HS-5 (cell line): ENCODE results near the gene MLPH.

Experiments used
- DNase-seq: peaks from one replicate; pipeline ENCODE4 v3.0.0-alpha.2; 2012; ENCODE audit warnings: low read depth

MLPH gene

GRCh38 chr2:237479747-237480146, 7.3 kb upstream of the MLPH start:
- DNase-seq: no peak

DNA sequence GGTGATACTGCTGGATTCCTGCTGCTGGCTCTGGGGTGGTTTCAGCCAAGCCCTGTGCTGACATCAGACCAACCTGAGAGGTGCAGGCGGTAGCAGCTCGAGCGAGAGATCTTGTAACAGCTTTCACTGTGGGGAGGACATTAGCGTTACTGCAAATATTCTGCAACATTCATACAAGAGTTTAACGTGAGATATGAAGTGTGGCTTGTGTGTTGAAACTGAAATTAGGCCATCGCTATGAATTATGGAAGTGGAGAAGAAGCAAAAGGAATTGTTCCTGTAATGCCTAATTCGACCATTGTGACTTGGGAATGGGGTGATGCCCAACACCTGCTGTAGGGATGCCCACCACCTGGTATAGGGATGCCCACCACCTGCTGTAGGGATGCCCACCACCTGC, 6.5 kb upstream of the MLPH start:
- no peak for DNase-seq

DNA sequence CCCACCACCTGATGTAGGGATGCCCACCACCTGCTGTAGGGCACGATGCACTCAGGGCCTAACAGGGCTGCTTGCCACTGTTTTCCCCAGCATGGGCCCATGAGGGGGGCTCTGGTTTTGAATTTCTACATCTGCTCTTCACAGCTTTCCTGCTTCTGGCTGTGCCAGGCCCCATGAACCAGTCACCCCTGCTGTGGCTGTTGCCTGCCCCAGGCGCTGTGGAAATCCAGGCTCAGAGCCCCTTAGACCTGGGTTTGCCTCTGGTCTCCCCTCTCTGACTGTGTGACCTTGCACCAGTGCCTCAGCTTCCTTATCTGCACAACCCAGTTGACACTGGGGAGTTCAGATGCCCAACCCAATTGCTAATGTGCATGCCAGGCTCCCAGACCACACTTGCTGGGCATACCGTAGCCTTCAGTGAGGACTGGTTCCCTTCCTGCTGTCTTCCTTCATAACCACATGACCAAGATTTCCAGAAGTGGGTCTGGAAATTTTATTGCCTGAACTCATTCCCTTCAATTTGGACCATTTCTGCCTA, 6.0 kb upstream of the MLPH start:
- no peak for DNase-seq

DNA sequence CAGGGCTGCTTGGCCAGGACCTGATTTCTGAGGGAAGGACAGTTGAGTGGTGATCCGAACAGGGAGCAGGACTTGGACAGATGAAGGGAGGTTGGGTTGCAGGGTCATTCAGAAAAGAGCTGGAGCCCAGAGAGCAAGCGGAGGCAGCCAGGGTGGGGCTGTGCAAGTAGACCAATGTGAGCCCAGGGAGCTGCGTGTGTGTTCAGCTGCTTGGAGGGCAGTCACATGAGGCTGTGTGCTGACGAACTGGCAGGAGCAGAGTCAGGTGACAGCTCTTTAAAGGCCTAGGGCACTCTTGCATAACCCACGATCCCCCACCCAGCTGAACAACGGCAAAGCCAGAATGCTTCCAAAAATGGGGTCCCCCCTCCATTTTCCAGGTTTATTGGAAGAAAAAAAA, 4.6 kb upstream of the MLPH start:
- no peak for DNase-seq

- peak; percentile 41 for DNase-seq
Observed at GRCh38 chr2:237483018-237483731, 3.9 kb upstream of the MLPH start.

- DNase-seq: no peak
Observed at GRCh38 chr2:237485304-237485703, 1.7 kb upstream of the MLPH start.

DNA sequence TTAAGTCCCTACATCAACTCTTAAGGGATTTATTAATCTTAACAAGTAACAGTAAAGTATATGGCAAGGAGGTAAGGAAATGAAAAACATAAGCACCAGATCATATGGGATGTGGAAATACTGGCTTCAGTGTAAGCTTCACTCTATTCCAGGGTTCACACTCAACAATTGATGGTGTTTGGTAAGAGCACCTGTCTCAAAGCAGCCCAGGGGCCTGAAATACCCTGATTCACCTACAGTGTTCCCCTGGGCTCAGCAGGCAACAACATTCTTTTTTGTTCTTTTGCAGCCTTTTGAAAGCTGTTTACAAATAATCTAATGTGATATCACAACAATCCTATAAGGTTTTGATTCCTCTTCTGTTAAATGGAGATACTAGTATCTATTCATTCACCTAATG, 1.2 kb upstream of the MLPH start:
- DNase-seq: no peak

- no peak for DNase-seq
Observed at GRCh38 chr2:237486334-237486818, 675 bp upstream of the MLPH start.

DNA sequence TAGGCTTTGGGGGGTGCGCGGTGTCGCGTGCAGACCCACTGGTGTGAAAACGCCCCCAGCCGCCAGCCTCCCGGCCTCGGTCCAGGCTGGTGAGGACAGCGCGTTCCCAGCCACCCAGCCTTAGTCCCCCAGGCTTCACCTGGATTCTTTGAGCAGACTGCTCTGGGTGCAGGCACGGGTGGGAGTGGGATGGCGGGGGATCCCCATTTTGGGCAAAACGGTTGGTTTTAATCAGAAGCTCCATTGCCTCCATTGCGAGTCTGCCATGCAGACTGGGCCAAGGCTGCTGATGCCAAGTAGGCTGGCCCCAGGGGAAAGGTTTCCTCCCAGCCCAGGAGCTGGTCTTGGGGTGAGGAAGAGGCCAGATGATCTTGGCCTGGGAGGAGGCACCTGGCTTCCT, 445 bp downstream of the MLPH start:
- no peak for DNase-seq

GRCh38 chr2:237488295-237488694, 1.2 kb downstream of the MLPH start:
- no peak for DNase-seq

GRCh38 chr2:237488901-237489860, 2.1 kb downstream of the MLPH start:
- DNase-seq: no peak

DNA sequence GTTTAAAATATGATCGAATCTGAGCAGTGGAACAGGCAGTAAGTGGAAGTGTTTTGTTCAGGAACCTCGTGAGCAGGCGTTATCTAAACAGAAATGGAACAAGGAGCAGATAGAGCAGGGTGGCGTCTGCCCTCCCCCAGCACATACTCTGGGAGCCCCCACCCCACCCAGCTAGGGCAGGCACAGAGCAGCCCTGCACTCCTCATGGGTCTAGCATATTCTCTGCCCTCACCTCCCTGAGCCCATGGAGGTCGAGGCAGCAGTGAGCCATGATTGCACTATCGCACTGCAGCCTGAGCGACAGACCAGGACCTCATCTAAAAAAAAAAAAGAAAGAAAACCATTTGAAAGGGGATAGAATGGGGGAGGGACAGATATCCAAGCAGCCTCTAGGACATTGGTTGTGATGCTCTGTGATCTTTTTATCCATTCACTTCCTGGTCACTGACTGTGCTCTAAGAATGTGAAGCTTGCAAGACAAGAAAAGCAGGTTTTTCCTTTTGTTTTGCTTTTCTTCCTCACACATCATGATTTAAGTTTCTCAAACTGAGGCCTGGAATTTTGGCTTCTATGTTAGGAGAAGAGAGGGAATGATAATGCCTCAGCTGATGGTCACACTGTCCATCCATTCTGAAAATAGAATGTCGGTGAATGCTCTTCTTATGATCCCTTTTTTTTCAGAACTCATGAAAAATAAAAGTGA, 3.1 kb downstream of the MLPH start:
- DNase-seq: no peak

DNA sequence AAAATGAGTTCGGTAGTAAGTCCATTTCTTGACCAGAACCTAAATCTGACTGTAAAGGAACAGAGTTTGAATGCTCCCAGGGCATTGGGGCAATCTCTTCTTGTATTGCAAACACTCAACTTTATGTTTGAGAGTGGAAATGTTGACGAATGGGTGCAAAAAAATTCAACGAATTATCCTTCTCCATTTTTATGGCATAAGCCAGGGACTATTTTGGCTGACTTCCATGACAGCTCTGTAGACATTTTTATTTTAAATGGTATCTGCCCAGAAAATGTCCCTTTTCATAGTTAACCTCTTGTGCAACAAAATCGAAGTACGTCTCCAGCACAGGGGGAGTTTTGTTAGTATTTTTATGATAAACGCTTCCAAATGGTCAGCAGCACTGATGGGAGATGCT, 3.7 kb downstream of the MLPH start:
- no peak for DNase-seq

DNA sequence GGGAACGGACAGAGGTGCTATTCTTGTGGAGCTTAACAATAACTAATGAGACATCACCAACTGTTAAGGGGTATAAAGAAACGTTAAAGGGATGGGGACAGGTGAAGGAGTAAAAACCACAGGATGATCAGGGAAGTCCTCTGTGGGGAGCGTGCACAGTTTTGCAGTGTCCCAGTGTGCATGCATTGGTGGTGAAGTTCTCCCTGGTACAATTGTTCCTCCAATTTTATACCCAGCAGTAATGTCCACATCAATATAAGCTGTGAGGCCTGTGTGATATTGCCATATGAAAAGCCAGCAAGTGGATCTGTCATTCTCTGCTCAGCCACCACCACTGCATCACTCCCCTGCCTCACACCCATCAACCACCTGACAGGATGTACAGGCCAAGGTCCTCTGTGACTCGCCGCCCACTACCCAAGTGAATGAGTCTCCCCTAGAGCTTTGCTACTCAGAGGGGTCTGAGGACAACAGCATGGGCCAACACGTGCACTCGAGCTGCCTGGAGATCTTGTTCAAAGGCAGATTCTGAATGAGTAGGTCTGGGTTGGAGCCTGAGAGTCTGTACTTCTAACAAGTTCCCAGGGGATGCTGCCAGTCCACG, 4.6 kb downstream of the MLPH start:
- DNase-seq: no peak

DNA sequence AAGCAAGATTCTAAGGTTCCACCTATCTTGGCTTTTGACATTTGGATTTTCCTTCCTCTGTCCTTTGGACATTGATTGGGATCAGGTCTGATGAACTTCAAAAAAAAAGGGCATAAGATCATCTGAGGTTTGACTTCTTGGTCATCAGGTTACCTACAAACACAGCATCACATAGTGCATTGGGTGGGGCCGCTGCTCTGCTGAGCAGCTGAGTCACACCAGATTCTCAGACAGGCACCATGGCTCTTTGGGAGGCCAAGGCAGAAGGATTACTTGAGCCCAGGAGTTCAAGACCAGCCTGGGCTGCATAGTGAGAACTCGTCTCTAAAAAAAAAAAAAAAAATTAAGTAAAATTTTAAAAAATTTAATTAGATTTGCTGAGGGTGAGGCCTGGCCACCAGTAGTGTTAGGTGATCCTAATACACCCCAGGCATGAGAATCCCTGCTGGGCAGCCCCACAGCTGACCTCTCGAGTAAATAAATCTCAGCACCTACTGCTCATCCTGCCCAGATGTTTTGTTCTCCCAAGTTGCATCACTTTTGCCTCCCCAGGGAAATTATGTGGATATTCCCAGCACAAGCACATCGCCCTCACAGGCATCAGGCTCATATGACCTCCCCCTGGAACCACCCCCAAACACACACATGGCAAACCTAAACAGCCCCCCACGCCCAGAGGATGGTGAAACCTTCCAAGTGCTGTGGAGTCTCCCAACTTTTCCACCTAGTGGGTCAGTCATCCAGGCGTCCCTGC, 5.3 kb downstream of the MLPH start:
- no peak for DNase-seq

GRCh38 chr2:237494066-237494465, 7.0 kb downstream of the MLPH start:
- no peak for DNase-seq

DNA sequence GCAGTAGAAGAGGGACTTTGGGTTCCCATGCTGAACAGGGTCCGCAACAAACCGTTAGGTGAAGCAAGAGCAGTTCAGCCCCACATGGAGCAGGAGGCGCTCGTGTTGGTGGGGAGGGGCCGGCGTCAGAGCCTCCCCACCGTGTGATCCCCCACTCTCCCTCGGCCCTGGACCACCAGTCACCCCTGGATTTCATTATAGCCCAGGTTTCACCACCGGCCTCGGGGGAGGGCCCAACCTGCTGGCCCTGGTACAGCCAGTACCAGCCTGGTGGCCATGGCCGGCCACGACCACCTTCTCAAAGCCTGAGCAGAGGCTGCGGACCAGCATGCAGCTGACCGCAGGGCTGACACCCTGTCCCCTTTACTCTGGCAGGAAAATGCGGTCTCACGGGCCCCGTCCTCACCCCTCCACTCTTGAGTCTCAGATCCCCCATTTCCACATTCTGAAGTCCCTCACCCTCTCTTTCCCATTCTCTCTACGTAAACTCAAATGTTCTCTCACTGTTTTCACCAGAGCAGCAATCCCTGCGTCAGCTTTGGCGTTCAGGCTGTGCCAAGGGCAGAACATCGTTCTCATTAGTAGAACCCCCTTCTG, 8.6 kb downstream of the MLPH start:
- no peak for DNase-seq

- no peak for DNase-seq
Observed at GRCh38 chr2:237496428-237496827, 9.4 kb downstream of the MLPH start.

GRCh38 chr2:237497009-237497837, 10.2 kb downstream of the MLPH start:
- DNase-seq: no peak

GRCh38 chr2:237497838-237498186, 10.8 kb downstream of the MLPH start:
- no peak for DNase-seq
